Measurements from ENCODE around the gene INO80E.
"Not testable (repeated sequence)": the region's sequence is repeated elsewhere in the genome, so short reads cannot be mapped to it uniquely, and the experiment has no call there.

Gene INO80E

DNA sequence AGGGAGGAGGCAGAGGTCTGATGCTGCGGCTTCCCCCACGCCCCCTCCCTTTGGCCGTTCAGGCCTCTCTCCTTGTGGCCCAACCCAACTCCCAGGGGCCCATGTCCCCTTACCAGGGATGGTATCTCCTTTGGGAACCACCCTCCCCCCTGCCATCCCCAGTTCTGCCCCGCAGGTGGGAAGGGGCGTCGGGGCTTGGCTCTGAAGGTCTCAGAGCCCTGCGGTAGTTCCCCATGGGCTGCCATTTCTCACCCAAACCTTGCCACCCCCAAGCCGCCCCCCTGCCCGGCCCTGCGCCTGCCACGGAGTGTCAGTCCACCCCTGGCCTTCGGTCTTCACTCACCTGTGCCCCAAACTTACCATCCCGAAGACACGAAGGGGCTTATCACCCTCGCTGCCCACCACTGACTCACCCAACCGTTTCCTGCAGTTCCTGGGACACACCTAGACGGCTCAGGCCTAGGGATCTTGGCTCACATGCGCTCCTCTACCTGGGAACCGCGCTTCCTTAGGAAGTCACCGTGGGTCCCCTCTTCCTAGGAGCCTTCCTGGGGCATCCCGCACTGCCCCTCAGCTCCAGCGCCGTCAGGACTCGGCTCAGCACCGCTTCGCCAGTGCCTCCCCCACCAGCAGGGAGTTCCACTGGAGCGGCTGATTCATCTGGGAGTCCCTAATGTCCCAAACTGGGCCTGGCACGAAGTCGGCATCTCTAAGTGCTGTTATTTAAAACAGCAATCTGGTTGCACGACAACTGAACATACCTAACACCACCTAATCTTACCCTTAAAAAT is 15.9 kb downstream of the INO80E start:
- FAIRE-seq (no peak), DNase-seq (ENCODE audit: insufficient read length, low spot score) (no peak)
- TF ChIP-seq, protein P1, sequence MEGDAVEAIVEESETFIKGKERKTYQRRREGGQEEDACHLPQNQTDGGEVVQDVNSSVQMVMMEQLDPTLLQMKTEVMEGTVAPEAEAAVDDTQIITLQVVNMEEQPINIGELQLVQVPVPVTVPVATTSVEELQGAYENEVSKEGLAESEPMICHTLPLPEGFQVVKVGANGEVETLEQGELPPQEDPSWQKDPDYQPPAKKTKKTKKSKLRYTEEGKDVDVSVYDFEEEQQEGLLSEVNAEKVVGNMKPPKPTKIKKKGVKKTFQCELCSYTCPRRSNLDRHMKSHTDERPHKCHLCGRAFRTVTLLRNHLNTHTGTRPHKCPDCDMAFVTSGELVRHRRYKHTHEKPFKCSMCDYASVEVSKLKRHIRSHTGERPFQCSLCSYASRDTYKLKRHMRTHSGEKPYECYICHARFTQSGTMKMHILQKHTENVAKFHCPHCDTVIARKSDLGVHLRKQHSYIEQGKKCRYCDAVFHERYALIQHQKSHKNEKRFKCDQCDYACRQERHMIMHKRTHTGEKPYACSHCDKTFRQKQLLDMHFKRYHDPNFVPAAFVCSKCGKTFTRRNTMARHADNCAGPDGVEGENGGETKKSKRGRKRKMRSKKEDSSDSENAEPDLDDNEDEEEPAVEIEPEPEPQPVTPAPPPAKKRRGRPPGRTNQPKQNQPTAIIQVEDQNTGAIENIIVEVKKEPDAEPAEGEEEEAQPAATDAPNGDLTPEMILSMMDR (IDR thresholded peaks at IDR 0.05; ENCODE audit: insufficient read depth, missing control alignments): no peak

DNA sequence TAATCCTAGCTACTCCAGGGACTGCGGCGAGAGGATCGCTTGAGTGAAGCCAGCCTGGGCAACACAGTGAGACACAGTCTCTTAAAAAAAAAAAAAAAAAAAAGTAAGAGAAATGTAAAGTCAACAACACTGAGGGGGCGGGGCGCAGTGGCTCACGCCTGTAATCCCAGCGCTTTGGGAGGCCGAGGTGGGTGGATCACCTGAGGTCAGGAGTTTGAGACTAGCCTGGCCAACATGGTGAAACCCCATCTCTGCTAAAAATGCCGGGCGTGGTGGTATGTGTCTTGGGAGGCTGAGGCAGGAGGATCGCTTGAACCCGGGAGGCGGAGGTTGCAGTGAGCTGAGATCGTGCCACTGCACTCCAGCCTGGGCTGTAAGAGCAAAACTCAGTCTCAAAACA is 16.6 kb downstream of the INO80E start:
- DNase-seq (ENCODE audit: insufficient read length, low spot score); FAIRE-seq: not testable (repeated sequence)

DNA sequence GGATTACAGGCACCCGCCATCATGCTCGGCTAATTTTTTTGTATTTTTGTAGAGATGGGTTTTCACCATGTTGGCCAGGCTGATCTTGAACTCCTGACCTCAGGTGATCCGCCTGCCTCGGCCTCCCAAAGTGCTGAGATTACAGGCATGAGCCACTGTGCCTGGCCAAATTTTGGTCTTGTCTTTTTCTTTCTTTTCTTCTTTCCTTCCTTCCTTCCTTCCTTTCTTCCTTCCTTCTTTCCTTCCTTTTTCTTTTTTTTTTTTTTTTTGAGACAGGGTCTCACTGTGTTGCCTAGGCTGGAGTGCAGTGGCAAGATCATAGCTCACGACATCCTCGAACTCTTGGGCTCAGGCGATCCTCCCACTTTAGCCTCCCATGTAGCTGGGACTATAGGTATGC is 19.4 kb downstream of the INO80E start:
- not testable (repeated sequence) for FAIRE-seq; DNase-seq (ENCODE audit: insufficient read length, low spot score)

DNA sequence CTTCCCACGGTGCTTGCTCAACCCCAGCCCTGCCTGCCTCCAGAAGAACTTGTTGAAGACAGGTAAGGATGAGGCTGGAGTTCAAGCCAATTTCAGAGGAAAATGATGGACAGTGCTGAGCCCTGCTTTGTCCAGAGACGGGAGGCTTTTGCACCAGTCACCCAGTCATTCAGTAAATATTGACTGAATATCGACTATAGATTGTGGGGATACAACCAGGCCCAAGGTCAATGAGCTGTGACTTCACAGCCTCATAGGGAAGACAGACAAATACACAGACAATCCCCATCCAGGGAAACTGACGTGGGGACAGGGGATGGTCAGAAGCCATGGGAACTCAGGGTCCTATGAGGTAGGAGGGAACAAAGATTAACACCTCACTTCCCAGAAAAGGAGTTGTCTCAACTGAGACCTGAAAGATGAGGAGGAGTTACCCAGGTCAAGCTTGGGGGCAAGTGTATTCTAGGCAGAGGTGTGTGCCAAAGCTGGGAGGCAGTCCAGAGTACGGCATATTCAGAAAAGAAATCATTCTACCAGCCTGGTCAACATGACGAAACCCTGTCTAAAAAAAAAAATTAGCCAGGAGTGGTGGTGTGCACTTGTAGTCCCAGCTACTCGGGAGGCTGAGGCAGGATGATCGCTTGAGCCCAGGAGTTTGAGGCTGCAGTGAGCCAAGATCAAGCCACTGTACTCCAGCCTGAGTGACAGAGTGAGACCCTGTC is 20.7 kb downstream of the INO80E start:
- TF ChIP-seq, protein P1 (IDR thresholded peaks at IDR 0.05; ENCODE audit: insufficient read depth, missing control alignments): no peak
- FAIRE-seq (no peak), DNase-seq (ENCODE audit: insufficient read length, low spot score) (no peak)

DNA sequence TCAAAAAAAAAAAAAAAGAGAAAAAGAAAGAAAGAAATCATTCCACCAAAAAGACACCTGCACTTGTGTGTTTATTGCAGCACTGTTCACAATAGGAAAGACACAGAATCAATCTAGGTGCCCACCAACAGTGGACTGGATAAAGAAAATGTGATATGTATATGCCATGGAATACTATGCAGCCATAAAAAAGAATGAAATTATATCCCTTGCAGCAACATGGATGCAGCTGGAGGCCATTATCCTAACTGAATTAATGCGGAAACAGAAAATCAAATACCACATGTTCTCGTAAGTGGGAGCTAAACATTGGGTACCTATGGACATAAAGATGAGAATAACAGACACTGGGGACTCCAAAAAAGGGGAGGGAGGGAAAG is 21.2 kb downstream of the INO80E start:
- FAIRE-seq (no peak), DNase-seq (ENCODE audit: insufficient read length, low spot score) (no peak)
- TF ChIP-seq, protein P1 (IDR thresholded peaks at IDR 0.05; ENCODE audit: insufficient read depth, missing control alignments): no peak

DNA sequence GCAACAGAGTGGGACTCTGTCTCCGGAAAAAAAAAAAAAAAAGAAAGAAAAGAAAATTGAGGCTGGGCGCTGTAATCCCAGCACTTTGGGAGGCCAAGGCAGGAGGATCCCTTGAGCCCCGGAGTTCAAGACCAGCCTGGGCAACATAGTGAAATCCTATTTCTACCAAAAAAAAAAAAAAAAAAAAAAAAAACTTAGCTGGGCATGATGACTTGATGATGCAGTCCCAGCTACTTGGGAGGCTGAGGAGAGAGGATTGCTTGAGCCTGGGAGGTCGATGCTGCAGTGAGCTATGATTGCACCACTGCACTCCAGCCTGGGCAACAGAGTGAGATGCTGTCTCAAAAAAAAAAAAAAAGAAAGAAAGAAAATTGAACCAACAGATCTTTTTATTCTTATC is 21.9 kb downstream of the INO80E start:
- not testable (repeated sequence) for DNase-seq (ENCODE audit: insufficient read length, low spot score); FAIRE-seq

DNA sequence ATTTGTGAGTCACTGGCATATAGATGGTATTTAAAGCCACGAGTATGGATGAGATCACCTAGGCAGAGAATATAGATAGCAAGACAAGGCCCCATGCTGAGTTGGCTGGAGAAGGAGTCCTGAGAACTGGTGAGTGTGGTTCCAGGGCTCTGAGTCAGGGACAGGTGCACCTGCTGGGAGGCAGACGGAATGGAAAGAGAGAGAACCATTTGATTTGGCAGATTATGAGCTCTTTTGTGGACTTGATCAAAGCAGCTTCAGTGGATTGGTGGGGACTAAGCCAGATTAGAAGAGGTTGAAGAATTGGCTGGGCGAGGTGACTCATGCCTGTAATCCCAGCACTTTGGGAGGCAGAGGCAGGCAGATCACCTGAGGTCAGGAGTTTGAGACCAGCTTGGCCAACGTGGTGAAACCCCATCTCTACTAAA is 22.7 kb downstream of the INO80E start:
- no peak for FAIRE-seq

DNA sequence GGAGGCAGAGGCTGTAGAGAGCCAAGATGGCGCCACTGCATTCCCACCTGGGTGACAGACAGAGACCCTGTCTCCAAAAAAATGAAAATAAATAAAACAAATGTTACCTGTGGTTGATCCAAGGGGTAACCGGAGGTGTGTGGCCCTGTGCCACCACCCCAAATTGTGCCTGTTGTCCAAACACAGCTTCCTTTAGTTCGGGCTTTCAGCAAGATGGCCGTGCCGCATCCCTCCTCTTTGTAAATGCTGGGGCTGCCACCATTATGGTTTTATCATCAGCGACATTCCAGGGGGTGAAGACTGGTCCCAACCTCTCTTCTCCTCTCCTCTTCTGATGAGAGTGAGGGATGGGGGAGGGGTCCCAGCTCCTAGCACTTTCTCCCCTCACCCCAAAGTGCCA is 26.8 kb downstream of the INO80E start, which contains the start of gene C16orf92:
Gene C16orf92 (plus strand): TSS at position 312 of the 400 bp plus-strand sequence. CDS start 143 bp downstream, outside the sequence.
- TF ChIP-seq, protein P1 (IDR thresholded peaks at IDR 0.05; ENCODE audit: insufficient read depth, missing control alignments): no peak
- FAIRE-seq (no peak), DNase-seq (ENCODE audit: insufficient read length, low spot score) (no peak)

More for the DNA sequence above, 22.7 kb downstream of the INO80E start:
- no peak for DNase-seq (ENCODE audit: insufficient read length, low spot score)
- TF ChIP-seq, protein P1 (IDR thresholded peaks at IDR 0.05; ENCODE audit: insufficient read depth, missing control alignments): no peak
